Neural cell (in vitro differentiated cells): Measurements from ENCODE around the gene ATP13A1. TPM values are rescaled to one million over a fixed set of nuclear protein-coding genes. Genes with fewer than 3 reads are reported as not detected.

Source experiments
- H2AFZ ChIP-seq: fragments of 200-600, 300-800 bp; sonication (generic), shearing (Covaris generic); 2 replicates; pipeline ENCODE4 v1.6.0; 2014; ENCODE audit warnings: low read depth, mild to moderate bottlenecking, antibody characterized with exemption, low read length, moderate library complexity
- H3F3A ChIP-seq: fragments of 200-600 bp; shearing (Covaris generic); 2 replicates; pipeline ENCODE4 v1.6.1; 2016; ENCODE audit warnings: mild to moderate bottlenecking, moderate library complexity, mixed read lengths, antibody characterized with exemption, low read length; ENCODE audit not compliant: insufficient read depth, poor library complexity, severe bottlenecking
- H3K27ac ChIP-seq: fragments of 200-600, 300-800 bp; sonication (generic), shearing (Covaris generic); 2 replicates; pipeline ENCODE4 v1.5.1; 2014; ENCODE audit warnings: mild to moderate bottlenecking, low read length, moderate library complexity
- H3K27me3 ChIP-seq: fragments of 300-800, 200-600 bp; sonication (generic), shearing (Covaris generic); 2 replicates; pipeline ENCODE4 v1.6.0; 2014; ENCODE audit warnings: mild to moderate bottlenecking, low read depth, low read length, moderate library complexity; ENCODE audit not compliant: insufficient read depth
- H3K36me3 ChIP-seq: fragments of 300-800, 200-600 bp; sonication (generic), shearing (Covaris generic); 2 replicates; pipeline ENCODE4 v1.5.1; 2014; ENCODE audit warnings: mild to moderate bottlenecking, antibody characterized with exemption, low read length, moderate library complexity; ENCODE audit not compliant: insufficient read depth
- H3K4me2 ChIP-seq: fragments of 300-800, 200-600 bp; sonication (generic), shearing (Covaris generic); 2 replicates; pipeline ENCODE4 v1.6.0; 2014; ENCODE audit warnings: mild to moderate bottlenecking, low read length
- H3K4me3 ChIP-seq: fragments of 300-800, 200-600 bp; sonication (generic), shearing (Covaris generic); 2 replicates; pipeline ENCODE4 v1.5.1; 2014; ENCODE audit warnings: mild to moderate bottlenecking, low read length, moderate library complexity
- H3K79me2 ChIP-seq: fragments of 200-600 bp; shearing (Covaris generic); replicated peaks from 2 replicates; pipeline ENCODE4 v1.6.0; 2014; ENCODE audit warnings: mild to moderate bottlenecking, low read length, moderate library complexity; ENCODE audit not compliant: insufficient read depth
- H3K9ac ChIP-seq: fragments of 300-800, 200-600 bp; sonication (generic), shearing (Covaris generic); 2 replicates; pipeline ENCODE4 v1.6.1; 2016; ENCODE audit warnings: mild to moderate bottlenecking, low read length, mixed read lengths
- H3K9me2 ChIP-seq: fragments of 200-600 bp; shearing (Covaris generic); 2 replicates; pipeline ENCODE4 v1.6.1; 2016; ENCODE audit warnings: mild to moderate bottlenecking, low read length, mixed read lengths; ENCODE audit not compliant: insufficient read depth
- H3K9me3 ChIP-seq: fragments of 200-600, 300-800 bp; sonication (generic), shearing (Covaris generic); 2 replicates; pipeline ENCODE4 v1.6.1; 2016; ENCODE audit warnings: mild to moderate bottlenecking, mixed run types, low read length, moderate library complexity, mixed read lengths
- H4K20me1 ChIP-seq: fragments of 200-600 bp; shearing (Covaris generic); 2 replicates; pipeline ENCODE4 v1.6.1; 2016; ENCODE audit warnings: mild to moderate bottlenecking, mixed run types; ENCODE audit not compliant: insufficient read depth
- EP300 ChIP-seq: fragments of 450-650 bp; conservative IDR thresholded peaks from 2 replicates; pipeline ENCODE4 v1.6.1; 2014; ENCODE audit warnings: antibody characterized with exemption, mild to moderate bottlenecking, moderate library complexity; ENCODE audit not compliant: poor library complexity, severe bottlenecking
- EZH2 ChIP-seq: fragments of 200-600, 300-800 bp; shearing (Covaris generic), sonication (generic); IDR thresholded peaks from 2 replicates; pipeline ENCODE4 v1.6.1; 2014; ENCODE audit warnings: antibody characterized with exemption, low read length, borderline replicate concordance, mild to moderate bottlenecking; ENCODE audit not compliant: insufficient read depth, poor library complexity, severe bottlenecking
- MXI1 ChIP-seq: fragments of 450-650 bp; conservative IDR thresholded peaks from 2 replicates; pipeline ENCODE4 v1.6.1; 2014; ENCODE audit warnings: antibody characterized with exemption, mild to moderate bottlenecking; ENCODE audit not compliant: poor library complexity, severe bottlenecking
- POLR2AphosphoS5 ChIP-seq: IDR thresholded peaks from 2 replicates; pipeline ENCODE4 v1.6.1; 2012
- RAD21 ChIP-seq: fragments of 450-650 bp; conservative IDR thresholded peaks from 2 replicates; pipeline ENCODE4 v1.6.1; 2014; ENCODE audit warnings: antibody characterized with exemption, mild to moderate bottlenecking, moderate library complexity
- REST ChIP-seq: IDR thresholded peaks from 2 replicates; pipeline ENCODE4 v1.6.1; 2012; ENCODE audit warnings: borderline replicate concordance
- SMC3 ChIP-seq: fragments of 450-650 bp; conservative IDR thresholded peaks from 2 replicates; pipeline ENCODE4 v1.6.1; 2014; ENCODE audit warnings: antibody characterized with exemption, mild to moderate bottlenecking, moderate library complexity; ENCODE audit not compliant: poor library complexity
- TAF1 ChIP-seq: IDR thresholded peaks from 2 replicates; pipeline ENCODE4 v1.6.1; 2012; ENCODE audit warnings: low read depth
- polyA plus RNA-seq: library from polyadenylated mRNA; depleted of rRNA; stranded (reverse); fragments of >200 nt; gene quantifications from 2 replicates; pipeline ENCODE4 v1.2.3, GENCODE V29; 2014
- TF ChIP-seq, protein P1 (sequence below): fragments of 450-650 bp; IDR thresholded peaks from 2 replicates; pipeline ENCODE4 v1.5.1; 2014; ENCODE audit warnings: antibody characterized with exemption, mild to moderate bottlenecking, moderate library complexity; ENCODE audit not compliant: poor library complexity, severe bottlenecking

ATP13A1 gene
- polyA plus RNA-seq, 1 donor from 2014 or later = 63.5 TPM

- Histone ChIP-seq H4K20me1 (no peaks in the 10 kb centered on the region), H2AFZ (no peak overlapping the region), H3K27me3 (no peaks in the 10 kb centered on the region), H3K9ac (no peak overlapping the region), H3K36me3 (no peaks in the 10 kb centered on the region), H3F3A (no peaks in the 10 kb centered on the region), H3K4me2 (no peak overlapping the region), H3K9me2 (no peaks in the 10 kb centered on the region), H3K4me3 (no peak overlapping the region), H3K79me2 (peaks cover 7% of the 10 kb centered on the region), H3K27ac (no peak overlapping the region), H3K9me3 (no peaks in the 10 kb centered on the region)
- TF ChIP-seq EP300 (no peak), REST (no peak), EZH2 (no peak), TAF1 (no peak), SMC3 (no peak), RAD21 (no peak), POLR2AphosphoS5 (no peak), MXI1 (no peak)
- TF ChIP-seq, protein P1, sequence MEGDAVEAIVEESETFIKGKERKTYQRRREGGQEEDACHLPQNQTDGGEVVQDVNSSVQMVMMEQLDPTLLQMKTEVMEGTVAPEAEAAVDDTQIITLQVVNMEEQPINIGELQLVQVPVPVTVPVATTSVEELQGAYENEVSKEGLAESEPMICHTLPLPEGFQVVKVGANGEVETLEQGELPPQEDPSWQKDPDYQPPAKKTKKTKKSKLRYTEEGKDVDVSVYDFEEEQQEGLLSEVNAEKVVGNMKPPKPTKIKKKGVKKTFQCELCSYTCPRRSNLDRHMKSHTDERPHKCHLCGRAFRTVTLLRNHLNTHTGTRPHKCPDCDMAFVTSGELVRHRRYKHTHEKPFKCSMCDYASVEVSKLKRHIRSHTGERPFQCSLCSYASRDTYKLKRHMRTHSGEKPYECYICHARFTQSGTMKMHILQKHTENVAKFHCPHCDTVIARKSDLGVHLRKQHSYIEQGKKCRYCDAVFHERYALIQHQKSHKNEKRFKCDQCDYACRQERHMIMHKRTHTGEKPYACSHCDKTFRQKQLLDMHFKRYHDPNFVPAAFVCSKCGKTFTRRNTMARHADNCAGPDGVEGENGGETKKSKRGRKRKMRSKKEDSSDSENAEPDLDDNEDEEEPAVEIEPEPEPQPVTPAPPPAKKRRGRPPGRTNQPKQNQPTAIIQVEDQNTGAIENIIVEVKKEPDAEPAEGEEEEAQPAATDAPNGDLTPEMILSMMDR = no peak
Observed at GRCh38 chr19:19656451-19657396, 6.8 kb downstream of the ATP13A1 start.

DNA sequence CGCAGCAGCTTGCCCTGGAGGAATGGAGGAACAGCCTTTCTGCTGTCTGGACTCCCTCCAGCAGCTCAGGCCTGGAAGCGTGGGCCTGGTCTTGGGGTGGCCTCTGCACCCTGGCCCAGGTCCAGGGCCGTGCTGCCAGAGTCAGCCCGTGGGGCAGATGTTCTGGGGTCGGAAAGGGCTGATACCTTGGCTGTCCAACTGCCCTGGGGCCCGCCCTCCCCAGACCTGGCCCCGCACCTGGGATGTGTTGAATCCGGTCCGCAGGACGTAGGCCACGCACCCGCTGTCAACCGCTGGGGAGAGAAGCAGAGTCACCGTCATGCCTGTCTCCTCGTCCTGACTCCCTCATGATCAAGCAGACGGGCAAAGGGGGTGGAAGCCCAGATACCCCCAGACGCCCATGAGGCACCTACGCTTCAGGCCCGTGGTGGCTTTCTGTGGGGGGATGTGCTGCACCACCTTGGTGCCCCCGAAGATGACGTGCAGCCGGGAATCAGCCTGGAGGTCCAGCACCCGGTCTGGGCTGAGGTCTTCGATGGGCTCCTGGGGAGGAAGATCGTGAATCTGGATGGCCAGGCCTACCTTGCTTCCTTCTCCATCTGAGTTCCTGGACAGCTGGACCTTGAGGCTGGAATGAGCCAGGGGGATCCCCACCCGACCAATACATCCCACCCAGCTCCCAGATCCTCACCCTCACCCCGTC is 7.7 kb downstream of the ATP13A1 start:
- Histone ChIP-seq H2AFZ (no peak overlapping the region), H3K27me3 (no peaks in the 10 kb centered on the region), H3K9me2 (no peaks in the 10 kb centered on the region), H3K27ac (no peak overlapping the region), H4K20me1 (no peaks in the 10 kb centered on the region), H3K9ac (no peak overlapping the region), H3F3A (no peaks in the 10 kb centered on the region), H3K4me3 (no peak overlapping the region), H3K9me3 (no peaks in the 10 kb centered on the region), H3K79me2 (no peaks in the 10 kb centered on the region), H3K4me2 (no peak overlapping the region), H3K36me3 (no peaks in the 10 kb centered on the region)
- no peak for TF ChIP-seq REST
- no peak for TF ChIP-seq SMC3
- no peak for TF ChIP-seq MXI1
- TF ChIP-seq TAF1 = no peak
- TF ChIP-seq RAD21 = no peak
